ENCODE data around the gene ARVCF.

The ARVCF gene, protein sequence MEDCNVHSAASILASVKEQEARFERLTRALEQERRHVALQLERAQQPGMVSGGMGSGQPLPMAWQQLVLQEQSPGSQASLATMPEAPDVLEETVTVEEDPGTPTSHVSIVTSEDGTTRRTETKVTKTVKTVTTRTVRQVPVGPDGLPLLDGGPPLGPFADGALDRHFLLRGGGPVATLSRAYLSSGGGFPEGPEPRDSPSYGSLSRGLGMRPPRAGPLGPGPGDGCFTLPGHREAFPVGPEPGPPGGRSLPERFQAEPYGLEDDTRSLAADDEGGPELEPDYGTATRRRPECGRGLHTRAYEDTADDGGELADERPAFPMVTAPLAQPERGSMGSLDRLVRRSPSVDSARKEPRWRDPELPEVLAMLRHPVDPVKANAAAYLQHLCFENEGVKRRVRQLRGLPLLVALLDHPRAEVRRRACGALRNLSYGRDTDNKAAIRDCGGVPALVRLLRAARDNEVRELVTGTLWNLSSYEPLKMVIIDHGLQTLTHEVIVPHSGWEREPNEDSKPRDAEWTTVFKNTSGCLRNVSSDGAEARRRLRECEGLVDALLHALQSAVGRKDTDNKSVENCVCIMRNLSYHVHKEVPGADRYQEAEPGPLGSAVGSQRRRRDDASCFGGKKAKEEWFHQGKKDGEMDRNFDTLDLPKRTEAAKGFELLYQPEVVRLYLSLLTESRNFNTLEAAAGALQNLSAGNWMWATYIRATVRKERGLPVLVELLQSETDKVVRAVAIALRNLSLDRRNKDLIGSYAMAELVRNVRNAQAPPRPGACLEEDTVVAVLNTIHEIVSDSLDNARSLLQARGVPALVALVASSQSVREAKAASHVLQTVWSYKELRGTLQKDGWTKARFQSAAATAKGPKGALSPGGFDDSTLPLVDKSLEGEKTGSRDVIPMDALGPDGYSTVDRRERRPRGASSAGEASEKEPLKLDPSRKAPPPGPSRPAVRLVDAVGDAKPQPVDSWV

DNA sequence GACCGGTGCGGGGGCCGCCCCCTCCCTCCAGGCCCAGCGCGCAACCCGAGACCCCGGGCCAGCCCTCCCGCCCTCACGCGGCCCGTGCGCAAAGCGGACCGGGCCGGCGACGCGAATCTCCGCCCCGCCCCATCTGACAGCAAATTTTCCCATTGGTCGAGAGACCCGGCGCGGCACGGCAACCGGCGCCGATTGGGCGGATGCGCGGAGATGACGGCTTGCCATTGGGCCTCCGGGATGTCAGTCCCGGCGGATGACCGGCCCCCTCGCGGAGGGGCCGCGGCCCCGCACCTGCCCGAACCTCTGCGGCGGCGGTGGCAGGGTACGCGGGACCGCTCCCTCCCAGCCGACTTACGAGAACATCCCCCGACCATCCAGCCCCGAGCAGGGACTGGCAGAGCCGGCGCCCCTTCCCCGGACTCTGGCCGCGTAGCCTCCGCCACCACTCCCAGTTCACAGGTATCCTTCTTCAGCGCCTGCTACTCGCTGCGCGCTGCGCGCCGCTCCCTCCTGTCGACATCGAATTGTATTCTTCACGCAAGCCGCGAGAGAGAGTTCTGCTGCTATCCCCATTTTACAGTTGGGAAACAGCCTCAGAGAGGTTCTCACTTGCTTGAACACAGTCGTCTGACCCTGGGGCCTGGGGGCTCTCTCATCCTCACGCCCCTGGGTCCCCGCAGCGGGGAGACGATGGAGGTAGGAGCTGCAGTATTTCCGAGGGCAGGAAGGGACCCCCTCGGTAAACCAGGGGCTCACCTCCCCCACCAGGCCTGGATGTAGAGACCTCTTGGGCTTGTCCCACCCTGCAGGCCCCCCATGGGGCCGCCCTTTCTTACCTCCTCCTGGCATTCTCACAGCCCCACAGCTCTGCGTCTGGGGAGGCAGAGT is at the start of gene ARVCF:
Gene ARVCF (minus strand): TSS at position 90 of the 888 bp plus-strand sequence. CDS start 26,029 bp downstream, outside the sequence.
- peak; percentile 82 to 90 (median 89) for DNase-seq (ENCODE audit: low read depth in 2 of 3, low spot score in 1 of 3)

DNA sequence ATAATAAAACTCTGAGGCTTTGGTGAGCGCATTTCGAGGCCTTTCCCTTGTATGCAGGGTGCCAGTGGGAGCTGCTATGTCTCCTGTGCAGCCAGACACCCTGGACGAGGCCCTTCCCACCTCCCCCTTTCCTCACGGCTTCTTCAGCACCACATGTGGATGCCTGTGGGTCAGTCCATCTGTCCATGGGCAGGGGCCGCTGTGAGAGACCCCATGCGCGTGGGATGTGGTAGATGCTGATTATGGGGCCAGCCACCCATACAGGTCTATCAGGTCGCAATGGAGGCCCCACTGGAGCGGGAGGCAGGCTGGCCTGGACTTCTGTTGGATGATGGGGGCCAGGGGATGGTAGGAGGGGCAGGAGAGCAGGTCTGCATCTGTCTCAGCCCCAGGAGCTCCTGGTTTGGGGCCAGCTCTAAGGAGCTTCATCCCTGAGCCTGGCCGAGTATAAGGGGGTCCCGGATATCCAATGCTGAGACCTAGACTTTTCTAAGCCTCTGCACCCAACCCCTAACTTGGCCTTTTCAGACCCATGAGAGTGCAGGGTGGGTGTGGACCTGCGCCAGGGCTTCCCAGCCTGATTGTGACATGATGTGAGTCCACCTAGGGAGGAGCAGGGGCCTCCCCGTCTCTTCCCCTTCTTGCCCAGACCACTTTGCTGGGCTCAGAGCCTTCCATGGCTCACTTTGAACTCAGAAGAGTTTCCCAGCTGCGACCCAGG is 49.4 kb upstream of the ARVCF start:
- no peak for DNase-seq (ENCODE audit: low read depth in 2 of 3, low spot score in 1 of 3)

DNA sequence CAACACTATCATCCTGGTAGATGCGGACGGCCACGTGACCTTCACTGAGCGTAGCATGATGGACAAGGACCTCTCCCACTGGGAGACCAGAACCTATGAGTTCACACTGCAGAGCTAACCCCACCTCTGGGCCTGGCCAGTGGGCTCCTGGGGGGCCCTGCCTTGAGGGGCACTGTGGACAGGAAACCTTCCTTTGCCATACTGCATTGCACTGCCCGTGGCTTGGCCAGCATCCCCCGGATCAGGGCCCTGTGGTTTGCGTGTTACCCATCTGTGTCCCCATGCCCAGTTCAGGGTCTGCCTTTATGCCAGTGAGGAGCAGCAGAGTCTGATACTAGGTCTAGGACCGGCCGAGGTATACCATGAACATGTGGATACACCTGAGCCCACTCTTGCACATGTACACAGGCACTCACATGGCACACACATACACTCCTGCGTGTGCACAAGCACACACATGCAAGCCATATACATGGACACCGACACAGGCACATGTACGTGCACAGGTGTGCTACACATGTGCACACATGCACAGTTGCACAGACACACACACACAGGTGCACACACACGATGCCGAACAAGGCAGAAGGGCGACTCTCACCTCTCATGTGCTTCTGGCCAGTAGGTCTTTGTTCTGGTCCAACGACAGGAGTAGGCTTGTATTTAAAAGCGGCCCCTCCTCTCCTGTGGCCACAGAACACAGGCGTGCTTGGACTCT is 48.1 kb upstream of the ARVCF start:
- DNase-seq (ENCODE audit: low read depth in 2 of 3, low spot score in 1 of 3): no peak

DNA sequence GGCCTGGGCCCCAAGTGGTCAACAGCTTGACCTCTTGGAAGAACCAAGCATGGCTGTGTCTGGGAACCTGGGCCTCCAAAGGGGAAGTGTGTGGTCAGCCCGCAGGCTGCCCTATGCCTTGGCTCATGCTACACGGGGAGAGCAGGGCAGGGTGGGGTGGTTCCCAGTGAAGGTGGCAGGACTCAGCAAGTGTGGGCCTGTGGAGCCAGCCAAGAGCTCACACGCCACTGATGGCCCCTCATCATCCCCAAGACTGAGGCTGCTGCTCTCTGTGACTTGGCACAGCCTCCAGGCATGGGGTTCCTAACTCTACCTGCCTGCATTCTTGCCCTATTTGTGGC is 47.5 kb upstream of the ARVCF start:
- no peak for DNase-seq (ENCODE audit: low read depth in 2 of 3, low spot score in 1 of 3)

DNA sequence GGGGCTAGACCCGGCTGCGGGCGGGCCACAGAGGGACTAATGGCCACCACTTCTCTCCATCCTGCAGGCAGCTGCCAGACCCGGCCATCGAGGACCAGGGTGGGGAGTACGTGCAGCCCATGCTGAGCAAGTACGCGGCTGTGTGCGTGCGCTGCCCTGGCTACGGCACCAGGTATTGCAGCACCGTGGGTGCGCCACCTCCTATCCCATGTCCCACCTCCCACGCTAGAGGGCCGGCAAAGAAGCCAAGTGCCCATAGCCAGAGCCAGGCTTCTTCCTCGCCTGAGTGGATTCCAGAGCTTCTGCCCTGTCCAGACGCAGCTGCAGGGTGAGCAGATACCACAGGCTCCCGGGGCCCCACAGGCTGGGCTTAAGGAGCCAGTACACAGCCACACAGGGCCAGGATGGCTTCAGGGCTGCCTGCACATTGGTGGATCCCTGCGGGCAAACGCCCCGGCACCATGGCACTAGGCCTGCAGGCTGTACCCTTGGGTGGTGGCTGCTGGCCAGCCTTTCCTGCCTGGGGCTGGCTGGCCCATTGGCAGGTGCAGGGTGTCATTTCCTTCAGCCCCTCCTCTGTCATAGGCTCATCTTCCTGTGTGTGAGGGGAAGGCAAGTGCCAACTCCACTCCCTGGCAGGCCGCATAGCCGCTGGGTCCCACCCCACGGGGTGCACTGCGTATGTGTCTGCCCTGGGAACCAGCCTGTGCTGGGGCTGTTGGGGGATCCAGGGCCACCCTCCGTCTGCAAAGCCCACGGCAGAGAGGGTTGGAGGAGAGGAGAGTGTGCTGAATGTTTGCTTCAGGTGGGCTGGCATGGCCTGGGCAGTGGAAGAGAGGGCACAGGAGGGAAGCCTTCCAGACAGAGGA is 46.9 kb upstream of the ARVCF start:
- no peak for DNase-seq (ENCODE audit: low read depth in 2 of 3, low spot score in 1 of 3)

DNA sequence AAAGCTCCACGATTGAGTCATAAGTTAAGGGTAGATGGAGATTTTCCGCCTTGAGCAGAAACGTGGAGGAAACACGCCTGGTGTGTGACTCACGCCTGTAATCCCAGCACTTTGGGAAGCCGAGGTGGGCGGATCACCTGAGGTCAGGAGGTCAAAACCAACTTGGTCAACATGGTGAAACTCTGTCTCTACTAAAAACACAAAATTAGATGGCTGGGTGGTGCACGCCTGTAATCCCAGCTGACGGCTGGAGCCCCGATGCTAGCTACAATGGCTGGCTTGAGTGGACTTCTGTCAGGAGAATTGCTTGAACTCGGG is 46.1 kb upstream of the ARVCF start:
- DNase-seq (ENCODE audit: low read depth in 2 of 3, low spot score in 1 of 3): no peak

DNA sequence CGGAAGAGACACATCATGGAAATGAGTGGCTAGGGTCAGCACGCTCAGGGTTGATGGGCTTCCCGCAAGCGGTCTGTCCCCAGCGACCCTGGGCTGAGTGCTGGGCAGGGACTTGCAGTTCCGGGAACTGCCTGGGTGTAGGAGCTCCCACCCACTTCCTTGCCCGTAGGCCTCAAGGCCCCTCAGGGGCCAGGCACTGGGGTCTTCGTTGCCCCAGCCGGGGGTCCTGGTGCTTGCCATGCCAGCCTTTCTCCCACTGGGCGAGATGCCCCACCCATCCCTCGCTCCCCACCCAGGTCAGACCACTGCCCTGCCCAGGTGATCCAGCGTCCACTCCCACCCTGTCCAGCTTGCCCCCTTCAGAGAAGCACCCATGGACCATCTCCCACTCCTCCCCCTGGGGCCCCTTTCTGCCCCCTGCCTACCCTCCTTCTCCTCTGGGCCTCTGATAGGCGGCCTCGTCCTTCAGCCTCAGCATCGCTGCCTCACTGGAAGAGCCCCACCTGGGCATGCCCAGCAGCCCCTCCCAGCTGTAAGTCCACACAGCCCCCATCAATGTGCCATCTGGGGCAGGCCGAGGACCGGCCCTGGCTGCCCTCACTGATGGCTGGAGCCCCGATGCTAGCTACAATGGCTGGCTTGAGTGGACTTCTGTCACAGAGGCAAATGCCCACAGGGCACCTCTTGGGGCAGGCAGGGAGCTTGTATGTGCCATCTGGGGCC is 45.6 kb upstream of the ARVCF start:
- DNase-seq (ENCODE audit: low read depth in 2 of 3, low spot score in 1 of 3): no peak

DNA sequence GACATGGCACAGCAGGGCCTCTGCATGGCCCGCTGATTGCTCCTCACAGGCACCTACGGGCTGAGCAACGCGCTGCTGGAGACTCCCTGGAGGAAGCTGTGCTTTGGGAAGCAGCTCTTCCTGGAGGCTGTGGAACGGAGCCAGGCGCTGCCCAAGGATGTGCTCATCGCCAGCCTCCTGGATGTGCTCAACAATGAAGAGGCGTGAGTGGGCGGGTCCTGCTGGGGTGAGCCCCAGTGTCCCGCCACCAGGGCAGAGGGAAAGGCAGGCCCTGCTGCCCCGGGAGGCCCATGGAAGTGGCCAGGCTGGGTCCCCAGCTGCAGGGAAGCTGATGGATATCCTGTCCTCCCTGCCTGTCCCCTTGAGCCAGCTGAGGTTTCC is 44.8 kb upstream of the ARVCF start:
- no peak for DNase-seq (ENCODE audit: low read depth in 2 of 3, low spot score in 1 of 3)

DNA sequence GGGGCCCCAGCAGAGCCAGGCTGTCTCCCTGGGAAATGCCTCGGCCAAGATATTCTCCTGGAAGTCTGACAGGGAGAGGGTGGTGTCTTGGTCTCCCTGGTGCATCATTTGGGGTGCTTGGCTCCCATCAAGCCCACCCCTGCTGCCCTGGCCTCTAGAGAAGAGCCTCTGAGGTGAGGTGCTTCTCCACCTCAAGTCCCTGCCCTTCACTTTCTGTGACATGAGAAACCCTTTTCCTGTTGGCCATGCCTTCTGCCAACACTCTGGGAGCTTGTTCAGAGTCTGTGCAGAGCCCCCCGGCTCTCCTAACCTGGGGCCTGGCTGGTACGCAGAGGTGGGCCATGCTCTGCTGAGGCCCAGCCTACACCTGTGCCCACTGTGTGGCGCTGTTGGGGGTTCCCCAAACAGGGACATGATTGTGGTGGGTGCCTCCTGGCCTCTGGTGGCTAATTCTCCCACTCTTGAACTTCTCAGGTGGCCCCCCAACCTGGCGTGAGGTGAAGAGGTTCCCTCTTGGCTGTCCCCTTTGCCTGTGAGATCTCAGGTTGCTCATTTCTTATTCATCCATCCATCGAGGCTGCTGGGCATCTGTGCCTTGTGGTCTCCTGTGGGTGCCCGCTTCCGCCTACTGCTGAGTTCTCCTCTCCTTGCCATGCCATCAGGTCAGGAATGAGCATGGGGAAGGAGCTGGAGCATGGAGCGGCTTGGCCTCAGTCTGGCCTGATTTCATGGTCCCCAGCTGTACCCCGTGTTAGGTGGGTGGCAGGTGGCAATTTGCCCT is 44.3 kb upstream of the ARVCF start:
- DNase-seq (ENCODE audit: low read depth in 2 of 3, low spot score in 1 of 3): no peak

DNA sequence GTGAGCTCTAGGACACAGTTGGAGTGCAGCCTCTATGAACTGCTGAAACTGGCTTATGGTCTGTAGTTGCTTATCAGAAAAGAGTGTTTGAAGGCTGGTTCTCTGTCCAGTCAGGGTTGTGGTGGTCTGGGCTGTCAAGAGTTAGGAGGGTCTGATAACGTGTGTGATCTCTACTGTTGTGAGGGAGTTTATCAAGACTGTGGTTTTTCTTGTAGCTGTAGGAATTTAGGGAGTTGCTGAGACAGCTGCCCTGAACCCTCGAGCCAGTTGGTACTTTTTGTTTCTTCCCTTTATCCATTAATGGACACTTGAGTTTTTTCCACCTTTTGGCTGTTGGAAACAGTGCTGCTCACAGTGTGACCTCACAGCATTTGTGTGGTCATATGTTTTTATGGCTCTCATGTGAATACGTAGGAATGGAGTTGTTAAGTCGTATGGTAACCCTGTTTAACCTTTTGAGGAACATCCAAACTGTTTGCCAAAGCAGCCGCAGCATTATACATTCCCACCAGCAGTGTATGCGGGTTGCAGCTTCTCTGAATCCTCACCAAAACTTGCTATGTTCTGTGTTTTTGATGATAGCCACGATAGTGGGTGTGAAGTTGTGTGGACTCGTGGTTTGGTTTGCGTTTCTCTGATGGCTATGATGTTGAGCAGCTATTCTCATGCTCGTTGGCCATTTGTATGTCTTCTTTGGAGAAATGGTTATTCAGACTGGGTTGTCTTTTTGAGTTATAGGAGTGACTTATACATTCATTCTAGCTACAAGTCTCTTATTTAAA is 42.6 kb upstream of the ARVCF start:
- no peak for DNase-seq (ENCODE audit: low read depth in 2 of 3, low spot score in 1 of 3)

DNA sequence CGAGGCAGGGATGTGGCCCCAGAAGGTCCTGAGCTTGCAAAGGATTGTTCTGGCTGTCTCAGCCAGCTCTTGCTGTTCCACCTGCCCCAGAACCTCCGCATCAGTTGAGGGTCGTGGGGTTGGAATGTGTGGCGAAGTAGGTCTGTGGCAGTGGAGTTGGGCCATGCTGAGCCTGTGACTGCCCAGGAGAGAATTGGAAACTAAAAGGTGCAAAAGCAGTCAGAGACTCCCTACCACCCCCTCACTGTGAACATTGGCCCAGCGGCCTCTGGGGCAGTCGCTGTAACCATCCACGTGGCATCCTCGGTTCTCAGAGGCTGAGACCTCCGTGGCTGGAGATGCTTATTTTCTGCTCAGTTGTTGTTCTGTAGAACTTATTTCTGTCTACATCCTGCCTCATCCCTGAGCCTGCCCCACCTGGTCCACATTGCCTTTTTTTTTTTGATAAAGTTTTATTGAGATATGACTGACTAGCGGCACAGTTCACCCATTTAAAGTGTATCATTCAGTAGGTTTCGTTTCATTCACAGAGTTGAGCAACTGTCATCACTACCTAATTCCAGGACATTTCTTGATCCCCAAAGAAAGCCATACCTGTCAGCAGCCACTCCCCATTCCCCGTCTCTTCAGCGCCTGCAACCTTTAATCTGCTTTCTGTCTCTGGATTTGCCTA is 41.1 kb upstream of the ARVCF start:
- no peak for DNase-seq (ENCODE audit: low read depth in 2 of 3, low spot score in 1 of 3)

DNA sequence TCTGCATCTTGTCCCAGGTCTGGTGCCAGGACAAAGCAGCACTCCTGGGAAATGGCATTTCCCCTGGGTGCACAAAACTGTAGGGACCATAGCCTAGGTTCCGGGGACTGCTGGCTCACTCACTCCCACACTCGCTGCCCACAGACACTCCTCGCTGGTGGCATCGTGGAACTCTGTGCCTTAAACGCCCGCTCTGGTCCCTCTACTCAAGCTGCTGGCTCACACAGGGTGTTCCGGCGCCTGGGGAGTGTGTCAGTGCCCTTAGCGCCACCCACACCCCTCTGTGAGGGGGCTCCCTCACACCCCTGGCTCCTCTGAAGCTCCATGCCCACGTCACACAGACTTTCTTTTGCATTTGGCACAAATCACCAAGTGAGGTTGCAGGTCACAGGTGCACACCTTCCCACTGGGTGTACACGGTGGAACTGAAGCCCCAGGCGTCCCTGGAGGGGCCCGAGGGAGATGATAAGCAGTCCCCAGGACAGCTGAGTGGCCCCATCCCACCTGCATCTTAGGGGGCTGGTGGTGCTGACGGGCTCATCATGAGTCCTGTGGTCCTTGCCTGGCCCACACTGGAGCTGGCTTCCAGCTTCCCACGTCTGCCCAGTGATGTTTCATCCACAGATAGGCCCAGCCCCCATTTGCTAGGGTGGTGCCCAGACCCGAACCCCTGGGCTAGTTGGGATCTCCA is 40.2 kb upstream of the ARVCF start:
- no peak for DNase-seq (ENCODE audit: low read depth in 2 of 3, low spot score in 1 of 3)

DNA sequence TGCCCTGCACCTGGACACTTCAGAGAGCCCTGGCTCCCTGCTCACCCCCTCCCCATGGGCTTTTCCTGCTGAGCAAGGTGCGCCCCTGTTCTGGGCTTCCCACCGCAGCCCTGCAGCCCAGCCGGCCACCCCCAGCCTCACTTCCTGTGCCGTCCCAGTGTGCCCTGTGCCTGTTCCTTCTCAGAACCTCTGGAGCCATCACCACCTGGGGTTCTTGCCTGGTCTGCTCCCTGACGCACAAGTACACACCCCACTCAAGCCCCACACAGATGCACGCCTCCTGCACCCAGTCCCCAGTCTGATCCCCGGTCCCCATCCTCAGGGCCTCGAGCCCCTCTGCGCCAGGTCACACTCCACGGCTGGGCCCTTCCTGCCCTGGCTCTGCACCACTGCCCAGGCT is 39.5 kb upstream of the ARVCF start:
- DNase-seq (ENCODE audit: low read depth in 2 of 3, low spot score in 1 of 3): no peak

DNA sequence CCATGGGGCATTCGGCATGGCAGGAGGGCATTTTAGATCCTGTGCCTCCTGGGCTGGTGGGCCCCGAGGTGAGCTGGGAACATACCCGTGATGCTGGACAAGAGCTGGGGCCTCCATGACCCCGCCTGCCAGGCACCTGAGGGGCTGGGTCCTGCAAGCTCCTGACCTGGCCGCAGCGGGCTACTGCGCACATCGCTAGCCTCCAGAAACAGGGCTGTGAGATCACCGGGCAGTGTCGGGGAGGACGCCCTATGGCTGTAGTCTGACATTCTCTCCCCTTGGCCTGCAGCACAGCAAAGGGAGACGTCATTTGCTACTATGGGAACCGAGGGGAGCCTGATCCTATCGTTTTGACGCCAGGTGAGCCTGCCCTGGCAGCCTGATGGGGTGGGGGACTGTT is 39.0 kb upstream of the ARVCF start:
- no peak for DNase-seq (ENCODE audit: low read depth in 2 of 3, low spot score in 1 of 3)

DNA sequence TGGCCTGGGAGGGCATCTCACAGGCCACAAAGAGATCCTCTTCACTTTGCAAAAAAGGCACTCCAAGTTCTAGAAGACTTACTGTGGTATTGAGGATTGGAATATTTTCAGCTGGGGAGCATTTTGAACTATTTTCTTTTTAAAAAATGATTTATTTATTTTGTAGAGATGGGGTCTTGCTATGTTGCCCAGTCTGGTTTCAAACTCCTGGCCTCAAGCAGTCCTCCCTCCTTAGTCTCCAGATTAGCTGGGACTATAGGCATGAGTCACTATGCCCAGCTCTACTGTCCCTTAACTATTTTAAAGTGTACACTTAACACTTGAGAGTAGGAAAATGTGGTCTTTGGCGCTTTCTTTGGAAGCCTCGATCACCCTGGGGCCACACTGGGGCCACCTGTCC is 38.5 kb upstream of the ARVCF start:
- no peak for DNase-seq (ENCODE audit: low read depth in 2 of 3, low spot score in 1 of 3)

DNA sequence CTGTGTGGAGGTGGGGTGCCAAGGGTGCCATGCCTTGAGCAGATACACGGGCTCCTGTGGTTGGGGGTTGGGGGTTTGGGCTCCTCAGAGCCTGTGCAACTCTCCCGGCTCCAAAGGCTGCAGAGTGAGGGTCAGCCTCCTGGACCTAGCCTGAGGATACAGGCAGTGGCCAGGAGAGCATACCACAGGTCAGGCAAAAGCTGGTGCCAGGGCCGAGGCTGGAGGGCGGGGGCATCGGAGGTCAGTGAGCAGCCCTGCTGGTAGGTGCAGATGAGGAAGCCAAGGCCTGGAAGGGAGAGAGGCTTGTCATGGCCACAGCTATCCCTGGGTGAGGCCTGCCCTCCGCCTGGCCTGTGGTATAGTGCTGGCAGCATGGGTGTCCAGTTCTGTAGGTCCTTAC is 37.9 kb upstream of the ARVCF start:
- no peak for DNase-seq (ENCODE audit: low read depth in 2 of 3, low spot score in 1 of 3)
